ENCODE measurements around the gene ITGB1BP2. TPM values are rescaled to one million over a fixed set of nuclear protein-coding genes. Genes with fewer than 3 reads are reported as not detected.

The ITGB1BP2 gene
- total and polyA plus RNA-seq, 2 of the 13 experiments (the other 11 are each of a cell fraction or from before 2014, with no cell fraction given), result 0.90 to 2.2 TPM

DNA sequence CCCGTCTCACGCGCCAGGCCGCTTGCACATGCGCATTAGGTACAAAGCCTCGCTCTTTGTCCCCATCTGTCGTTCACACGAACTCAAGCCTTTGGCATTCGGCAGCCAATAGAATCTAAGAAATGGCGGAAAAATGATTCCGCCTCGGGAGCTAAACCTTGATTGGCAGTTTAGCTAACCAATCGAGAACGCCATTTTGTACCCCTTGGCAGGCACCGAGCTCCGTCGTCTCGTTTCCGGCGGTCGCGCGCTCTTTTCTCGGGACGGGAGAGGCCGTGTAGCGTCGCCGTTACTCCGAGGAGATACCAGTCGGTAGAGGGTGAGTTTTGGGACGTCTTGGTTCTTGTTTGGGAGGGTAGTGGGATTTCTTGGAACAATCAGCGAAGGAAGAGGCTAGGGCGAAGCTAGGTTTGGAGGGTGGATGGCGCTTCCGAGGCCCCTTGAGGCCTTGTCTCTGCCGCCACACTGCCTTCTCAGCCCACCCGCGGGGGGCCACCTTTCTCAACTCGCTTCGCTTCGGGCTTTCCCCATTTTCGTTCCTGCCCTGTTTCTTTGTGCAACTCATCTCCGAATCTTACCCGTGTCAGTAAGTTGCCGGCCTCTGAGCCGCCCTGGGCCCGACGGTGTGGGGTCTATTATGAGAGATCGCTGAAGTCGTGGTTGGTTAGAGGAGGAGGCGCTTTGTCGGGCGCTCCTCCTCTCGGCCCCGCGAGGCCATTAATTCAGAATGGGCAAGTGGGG is 18.0 kb upstream of the ITGB1BP2 start, which contains the start of gene NONO (continued):
- TF ChIP-seq FOXP1 (IDR thresholded peaks at IDR 0.05) (no peak), FOXP1 (CRISPR knock-in tag; IDR thresholded peaks at IDR 0.05) (no peak), ZNF180 (CRISPR knock-in tag; IDR thresholded peaks at IDR 0.05; ENCODE audit: borderline replicate concordance, low read depth) (no peak), ZNF773 (CRISPR knock-in tag; IDR thresholded peaks at IDR 0.05; ENCODE audit: borderline replicate concordance) (no peak), ZNF337 (CRISPR knock-in tag; IDR thresholded peaks at IDR 0.05; ENCODE audit: borderline replicate concordance, low read depth) (no peak), SRY (CRISPR knock-in tag; IDR thresholded peaks at IDR 0.05) (0 out of 2 replicates have a peak, but pooled peaks have one; percentile 33), ZNF512 (CRISPR knock-in tag; IDR thresholded peaks at IDR 0.05) (no peak), ZNF549 (CRISPR knock-in tag; IDR thresholded peaks at IDR 0.05) (no peak), BCL6 (CRISPR knock-in tag; IDR thresholded peaks at IDR 0.05) (no peak), POLR2G (IDR thresholded peaks at IDR 0.05; ENCODE audit: low read depth, low read length) (peak; percentile 87), ZNF543 (CRISPR knock-in tag; IDR thresholded peaks at IDR 0.05) (no peak), SRSF4 (IDR thresholded peaks at IDR 0.05; ENCODE audit: low read depth, low read length, poor library complexity, severe bottlenecking) (no peak), FOXJ3 (CRISPR knock-in tag; IDR thresholded peaks at IDR 0.05; ENCODE audit: borderline replicate concordance) (no peak), HDAC1 (CRISPR knock-in tag; IDR thresholded peaks at IDR 0.05) (peak; percentile 57; the same call in 1 of the 2 replicates), ZNF639 (CRISPR knock-in tag; conservative IDR thresholded peaks at IDR 0.05) (no peak), FOXK2 (IDR thresholded peaks at IDR 0.05) (no peak), ZBTB25 (CRISPR knock-in tag; IDR thresholded peaks at IDR 0.05) (no peak), ZNF292 (CRISPR knock-in tag; IDR thresholded peaks at IDR 0.05; ENCODE audit: borderline replicate concordance, low read depth) (no peak), RAD51 (IDR thresholded peaks at IDR 0.05; ENCODE audit: borderline replicate concordance) (no peak), HCFC1 (IDR thresholded peaks at IDR 0.05; ENCODE audit: low read depth, low read length) (no peak), MBD4 (IDR thresholded peaks at IDR 0.05; ENCODE audit: borderline replicate concordance, low read length) (no peak), HDAC6 (IDR thresholded peaks at IDR 0.05; ENCODE audit: low read depth, low read length) (no peak), RARA (CRISPR knock-in tag; IDR thresholded peaks at IDR 0.05) (no peak), GATAD2A (CRISPR knock-in tag; IDR thresholded peaks at IDR 0.05) (no peak), PLSCR1 (CRISPR knock-in tag; IDR thresholded peaks at IDR 0.05; ENCODE audit: borderline replicate concordance) (no peak)
- TF ChIP-seq, protein P1, sequence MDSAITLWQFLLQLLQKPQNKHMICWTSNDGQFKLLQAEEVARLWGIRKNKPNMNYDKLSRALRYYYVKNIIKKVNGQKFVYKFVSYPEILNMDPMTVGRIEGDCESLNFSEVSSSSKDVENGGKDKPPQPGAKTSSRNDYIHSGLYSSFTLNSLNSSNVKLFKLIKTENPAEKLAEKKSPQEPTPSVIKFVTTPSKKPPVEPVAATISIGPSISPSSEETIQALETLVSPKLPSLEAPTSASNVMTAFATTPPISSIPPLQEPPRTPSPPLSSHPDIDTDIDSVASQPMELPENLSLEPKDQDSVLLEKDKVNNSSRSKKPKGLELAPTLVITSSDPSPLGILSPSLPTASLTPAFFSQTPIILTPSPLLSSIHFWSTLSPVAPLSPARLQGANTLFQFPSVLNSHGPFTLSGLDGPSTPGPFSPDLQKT (CRISPR knock-in tag; IDR thresholded peaks at IDR 0.05; ENCODE audit: borderline replicate concordance), result no peak
